H54 (cell line): ENCODE measurements around the gene SFXN5.

Source experiments
- DNase-seq: peaks from one replicate; pipeline ENCODE4 v3.0.0; 2011; ENCODE audit warnings: low spot score, mixed read lengths; ENCODE audit not compliant: insufficient read length
- FAIRE-seq: peaks from 3 replicates; lab custom pipeline; 2011; peaks lifted over from hg19 to GRCh38; lab: Jason Lieb, UNC
- POLR2A ChIP-seq: IDR thresholded peaks from 2 replicates; pipeline ENCODE4 v1.6.1; 2011; ENCODE audit warnings: low read depth, mild to moderate bottlenecking, low read length

The SFXN5 gene

DNA sequence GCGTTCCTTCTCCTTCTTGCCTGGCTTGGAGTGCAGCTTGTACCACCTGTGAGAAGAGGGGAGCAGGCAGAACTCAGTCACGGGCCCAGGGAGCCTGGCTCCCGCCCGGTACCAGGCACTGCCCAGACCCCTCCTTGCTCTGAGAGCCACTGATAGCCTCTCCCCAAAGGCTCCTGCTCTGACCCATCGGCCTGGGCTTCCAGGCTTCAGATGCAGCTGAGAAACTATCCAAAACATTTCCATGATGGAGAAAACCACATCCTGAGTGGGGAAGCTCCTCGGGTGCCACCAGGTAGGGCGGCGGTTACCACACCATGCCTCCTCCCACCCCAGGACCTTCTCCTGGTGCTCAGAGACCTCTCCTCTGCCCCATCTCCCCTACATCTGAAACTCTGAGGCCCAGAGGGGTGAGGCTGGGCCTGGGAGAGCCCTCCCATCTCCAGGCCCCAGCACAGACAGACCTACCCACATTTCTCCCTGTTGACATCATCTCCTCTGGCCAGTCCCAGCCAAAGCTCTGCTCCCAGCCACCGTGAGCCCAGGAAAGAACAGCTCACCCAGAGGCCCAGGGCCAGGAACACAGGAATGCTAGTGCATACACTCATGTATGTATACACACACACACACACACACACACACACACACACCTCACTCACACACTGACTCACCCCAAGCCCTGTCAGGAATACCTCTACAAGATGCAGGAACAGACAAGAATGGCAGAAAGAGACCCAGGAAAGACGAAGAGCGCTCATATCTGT is 17.9 kb upstream of the SFXN5 start:
- DNase-seq, result peak; percentile 97
- TF ChIP-seq POLR2A, result no peak
- peak; percentile 80 for FAIRE-seq

DNA sequence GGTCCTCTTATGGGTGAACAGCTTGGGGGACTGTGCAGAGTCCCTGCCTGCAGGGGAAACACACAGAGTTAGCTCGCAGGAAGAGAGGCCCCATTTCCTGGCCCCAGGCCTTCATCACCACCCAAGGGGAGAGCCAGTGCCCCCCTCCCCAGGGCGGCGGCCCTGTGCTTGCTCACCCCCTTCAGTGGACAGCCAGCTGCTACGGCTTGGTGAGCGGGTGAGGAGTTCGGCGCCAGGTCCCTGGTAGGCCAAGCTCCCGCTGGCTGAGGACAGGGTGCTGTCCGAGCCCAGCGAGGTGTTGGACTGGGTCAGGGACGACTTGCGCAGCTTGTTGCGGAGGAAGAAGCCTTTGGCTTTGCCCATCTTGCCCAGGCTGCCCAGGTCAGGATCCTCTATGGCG is 17.2 kb upstream of the SFXN5 start:
- TF ChIP-seq POLR2A, result no peak
- FAIRE-seq (no peak), DNase-seq (no peak)

DNA sequence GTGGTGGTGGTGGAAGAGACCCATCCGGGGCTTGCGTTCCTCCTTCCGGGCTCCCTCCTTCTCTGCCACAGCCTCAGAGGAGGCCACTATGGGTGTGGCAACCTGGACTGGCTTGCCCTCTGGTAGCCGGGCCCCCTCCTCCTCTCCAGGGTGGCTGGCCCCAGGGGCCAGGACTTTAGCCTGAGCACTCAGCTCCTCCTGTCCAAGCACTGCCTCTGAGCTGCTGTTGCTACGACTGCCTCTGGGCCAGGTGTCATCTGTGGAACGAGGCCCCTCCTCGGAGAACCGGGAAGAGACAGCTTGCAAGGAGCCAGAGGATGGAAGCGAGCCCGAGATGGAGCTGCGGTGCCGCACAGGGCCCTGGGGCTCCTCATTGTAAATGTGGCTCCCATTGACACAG is 16.7 kb upstream of the SFXN5 start:
- no peak for TF ChIP-seq POLR2A
- no peak for FAIRE-seq
- no peak for DNase-seq

DNA sequence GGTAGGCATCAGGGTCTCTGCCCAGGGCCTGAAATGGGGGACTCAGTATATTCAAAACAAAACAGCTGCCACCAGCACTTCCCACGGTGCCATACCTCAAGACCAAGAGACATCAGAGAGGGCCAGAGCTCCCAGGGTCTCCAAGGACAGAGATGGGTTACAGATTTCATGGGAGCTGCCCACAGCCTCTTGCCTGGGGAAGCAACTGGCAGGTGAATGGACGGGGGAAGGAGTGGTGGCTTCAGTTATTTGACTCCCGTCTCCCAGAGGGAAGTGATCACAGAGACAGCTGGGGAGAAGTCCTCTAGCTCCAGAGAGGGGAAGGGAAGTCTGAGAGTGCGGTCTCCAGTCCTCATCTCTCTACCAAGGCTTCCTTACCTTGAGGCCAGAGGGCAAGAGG is 15.8 kb upstream of the SFXN5 start:
- no peak for TF ChIP-seq POLR2A
- FAIRE-seq, result no peak

DNA sequence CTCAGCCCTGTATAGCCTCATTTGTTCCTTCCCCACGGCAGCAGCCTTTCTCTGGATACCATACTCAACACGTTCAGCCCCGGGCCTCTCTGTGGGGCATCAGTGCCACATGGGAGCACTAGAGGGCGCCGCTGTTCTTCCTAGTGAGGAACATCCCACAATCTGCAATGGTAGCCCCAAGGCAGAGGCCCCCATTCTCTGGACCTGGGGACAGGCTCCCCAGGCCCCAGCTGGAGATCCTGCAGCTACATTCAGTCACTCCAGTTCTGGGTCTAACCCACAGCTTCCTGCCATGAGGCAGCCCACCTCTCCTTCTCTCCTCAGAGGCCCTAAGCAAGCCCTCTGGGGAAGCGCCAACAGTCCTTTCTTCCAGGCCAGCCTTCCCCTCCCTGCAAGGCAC is 14.2 kb upstream of the SFXN5 start:
- DNase-seq, result peak; percentile 75
- no peak for FAIRE-seq
- TF ChIP-seq POLR2A, result no peak

More for the DNA sequence above, 15.8 kb upstream of the SFXN5 start:
- DNase-seq, result no peak

DNA sequence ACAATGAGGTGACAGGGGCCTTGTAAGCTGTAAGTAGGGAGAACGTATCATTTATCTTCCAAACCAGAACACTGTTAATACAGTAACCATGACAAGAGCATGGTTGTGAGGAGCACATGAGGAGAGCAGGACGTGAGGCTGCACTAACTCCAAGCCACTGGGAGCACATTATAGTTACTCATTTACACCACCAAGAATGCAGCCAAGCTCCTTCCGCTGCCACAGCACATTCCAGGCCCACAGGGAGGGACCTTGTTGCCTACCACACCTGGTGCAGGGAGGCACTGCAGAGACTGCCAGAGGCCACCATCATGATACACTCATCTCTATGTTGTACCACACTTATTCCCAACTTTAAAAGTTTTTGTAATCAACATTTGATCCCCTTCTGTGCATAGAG is 13.5 kb upstream of the SFXN5 start:
- no peak for DNase-seq
- no peak for FAIRE-seq
- TF ChIP-seq POLR2A, result no peak

DNA sequence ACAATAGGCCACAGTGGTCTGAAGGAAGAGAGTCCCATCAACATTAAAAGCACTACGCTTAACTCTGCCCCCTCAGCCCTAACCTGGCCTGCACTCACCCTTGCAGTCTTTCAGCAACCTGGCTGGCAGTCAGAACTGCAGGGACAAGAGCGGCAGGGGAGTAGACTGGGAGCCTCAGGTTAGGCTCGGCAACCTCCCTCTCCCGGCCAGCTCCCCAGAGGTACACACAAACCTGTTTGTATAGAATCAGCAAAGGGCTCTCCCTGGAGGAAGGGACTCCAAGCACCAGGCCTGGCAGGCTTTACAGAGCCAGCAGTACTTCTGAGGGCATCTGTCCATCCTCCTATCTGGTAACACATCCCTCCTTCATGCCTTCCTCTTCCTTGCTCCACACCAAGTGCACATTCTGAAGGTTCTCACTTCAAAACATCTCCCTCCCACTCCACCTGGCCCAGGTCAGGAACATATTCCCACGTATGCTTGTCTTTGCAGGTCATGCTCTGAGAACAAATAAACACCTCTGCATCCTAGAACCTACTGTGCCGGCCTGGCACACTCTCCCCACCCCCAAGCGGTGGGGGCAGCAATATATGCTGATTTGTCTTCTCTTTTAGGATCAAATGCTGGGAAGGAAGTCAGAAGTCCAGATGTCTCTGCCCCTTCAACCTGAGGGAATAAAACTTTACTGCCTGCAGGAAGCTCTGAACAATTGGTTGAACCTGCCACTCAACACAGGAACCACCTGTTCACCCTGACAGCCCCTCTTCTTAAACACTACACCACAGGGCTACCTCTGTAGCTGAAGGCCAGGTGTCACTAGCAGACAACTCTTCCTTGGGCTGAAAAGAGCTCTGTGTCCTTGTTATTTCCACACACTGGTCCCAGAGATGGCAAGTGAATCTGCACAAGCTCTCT is 12.6 kb upstream of the SFXN5 start:
- no peak for FAIRE-seq
- no peak for TF ChIP-seq POLR2A
- DNase-seq, result no peak

DNA sequence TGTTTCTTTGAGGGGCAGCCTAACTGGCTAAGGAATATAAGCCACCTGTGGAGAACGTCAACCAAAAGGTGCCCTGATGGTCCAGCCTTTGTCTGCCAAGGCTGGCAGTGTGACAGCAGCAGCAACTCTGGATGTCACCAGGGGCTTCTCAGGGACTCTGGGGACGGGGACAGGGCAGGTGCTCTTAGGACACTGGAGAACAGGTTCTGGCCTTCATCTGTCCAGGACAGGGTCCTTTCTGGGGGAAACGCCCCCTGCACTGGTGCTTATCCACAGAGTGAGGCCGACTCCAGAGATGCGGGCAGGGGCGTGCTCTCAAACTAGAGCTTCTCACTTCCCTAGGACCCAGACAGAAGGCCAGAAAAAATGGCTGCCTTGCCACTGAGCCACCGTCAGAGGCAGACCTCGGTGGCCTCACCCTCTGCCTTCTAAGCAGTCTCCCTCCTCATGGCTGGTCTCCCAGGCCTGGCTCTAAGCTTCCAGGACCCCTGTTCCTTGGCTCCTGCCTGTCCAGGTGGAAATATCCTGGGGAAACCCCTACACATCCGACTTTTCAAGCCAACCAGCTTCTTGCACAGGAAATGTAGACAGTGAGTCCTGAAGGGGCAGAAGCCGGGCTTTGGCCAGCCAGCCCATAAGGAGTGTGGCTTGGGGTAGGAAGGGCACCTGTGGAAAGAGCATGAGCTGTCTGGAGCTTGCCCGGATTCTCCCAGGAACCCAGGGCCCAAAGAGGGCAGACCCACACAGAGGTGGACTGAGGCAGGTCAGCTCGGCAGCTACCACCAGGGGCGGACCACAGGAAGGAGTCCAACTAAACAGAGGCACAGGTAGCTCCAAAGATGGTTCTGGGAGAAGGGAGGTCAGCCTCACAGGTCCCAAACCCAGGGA is 11.3 kb upstream of the SFXN5 start:
- FAIRE-seq (no peak), DNase-seq (no peak)
- no peak for TF ChIP-seq POLR2A

DNA sequence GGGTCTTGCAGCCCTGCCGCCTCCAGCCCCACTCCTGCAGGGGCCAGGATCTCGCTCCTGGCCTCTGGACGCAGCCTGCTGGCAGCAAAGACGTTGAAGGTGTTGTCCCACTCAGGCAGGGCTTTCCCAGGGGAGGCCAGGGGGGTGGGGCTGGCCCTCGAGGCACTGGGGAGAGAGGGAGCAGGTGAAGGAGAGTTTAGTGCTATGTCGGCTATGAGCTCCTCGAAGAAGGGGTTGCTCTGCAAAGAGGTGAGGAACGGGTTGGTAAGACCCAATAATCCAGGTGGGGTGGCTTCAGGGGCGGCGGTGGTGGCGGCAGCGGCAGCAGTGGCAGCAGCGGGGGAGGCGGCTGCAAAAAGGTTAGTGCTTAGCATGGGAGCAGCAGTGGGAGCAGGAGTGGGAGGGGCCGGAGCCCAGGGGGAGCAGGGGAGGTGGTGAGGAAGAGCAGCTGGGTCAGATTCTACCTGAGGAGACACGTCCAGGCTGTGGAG is 9.7 kb upstream of the SFXN5 start:
- FAIRE-seq, result no peak
- no peak for DNase-seq

DNA sequence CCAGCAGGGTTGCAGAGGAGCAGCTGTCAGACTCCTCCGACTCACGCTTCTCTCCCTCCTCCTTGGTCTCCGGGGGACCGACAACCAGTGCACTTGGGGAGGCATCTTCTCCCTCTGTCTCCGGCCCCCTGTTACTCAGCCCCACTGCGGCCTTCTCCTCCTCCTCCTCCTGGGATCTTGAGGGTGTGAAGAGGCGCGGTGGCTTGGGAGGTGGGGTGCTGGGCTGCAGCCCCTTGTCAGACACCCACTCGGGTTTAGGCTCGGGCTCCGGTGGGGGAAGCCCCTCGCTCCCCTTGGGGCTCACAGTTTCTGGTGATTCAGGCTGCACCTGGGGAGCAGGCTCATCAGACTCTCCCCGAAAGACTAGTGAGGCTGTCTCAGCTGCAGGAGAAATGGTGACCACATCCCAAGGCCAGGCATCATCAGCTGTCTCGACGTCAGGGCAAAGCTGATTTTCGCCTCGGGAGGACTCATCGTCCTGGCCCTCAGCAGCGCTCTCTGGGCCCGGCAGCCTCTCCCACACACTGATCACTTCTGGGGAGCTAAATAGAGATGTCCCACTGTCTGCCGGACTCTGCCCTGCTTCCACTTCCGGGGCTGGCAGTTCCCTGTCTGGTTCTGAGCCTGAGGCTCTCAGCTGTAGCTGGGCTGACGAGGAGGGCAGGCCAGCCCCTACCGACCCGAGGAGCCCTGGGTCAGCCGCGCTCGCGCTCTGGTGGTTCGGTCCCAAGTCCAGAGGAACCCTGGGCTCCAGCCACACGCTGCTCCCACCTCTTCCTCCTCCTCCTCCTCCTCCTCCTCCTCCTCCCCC is 9.0 kb upstream of the SFXN5 start:
- no peak for TF ChIP-seq POLR2A
- DNase-seq, result no peak
- no peak for FAIRE-seq

More for the DNA sequence above, 9.7 kb upstream of the SFXN5 start:
- no peak for TF ChIP-seq POLR2A

DNA sequence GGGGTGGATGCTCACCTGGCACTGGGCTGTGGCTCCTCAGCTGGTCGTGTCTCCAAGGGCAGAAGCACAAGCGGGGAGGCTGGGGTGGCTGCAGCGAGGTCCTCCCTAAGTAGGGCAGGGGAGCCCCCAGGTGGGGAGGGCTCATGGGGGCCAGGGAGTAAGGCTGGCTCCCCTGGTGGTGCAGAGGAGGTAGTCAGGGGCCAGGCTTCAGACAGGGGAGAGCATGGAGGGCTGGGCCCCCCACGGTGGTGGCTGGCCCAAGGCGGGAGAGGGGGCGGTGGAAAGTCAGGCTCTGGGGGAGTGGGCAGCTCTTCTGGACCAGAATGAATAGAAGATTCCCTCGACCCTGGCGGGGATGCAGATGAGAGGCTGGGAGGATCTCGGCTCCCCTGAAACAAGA is 8.1 kb upstream of the SFXN5 start:
- FAIRE-seq (no peak), DNase-seq (no peak)
- no peak for TF ChIP-seq POLR2A
